Dermis microvascular lymphatic vessel endothelial cell (primary cell): ENCODE measurements around the gene SCAI. TPM values are rescaled to one million over a fixed set of nuclear protein-coding genes. Genes with fewer than 3 reads are reported as not detected.

ENCODE experiments used
- DNase-seq, 2 donors: peaks; one replicate each; pipeline versions ENCODE4 v3.0.0 to v3.0.0-alpha.2; 2010; ENCODE audit warnings: low read depth in 2 of 2
- total RNA-seq: library from RNA; depleted of rRNA; stranded (reverse); fragments of >200 nt; gene quantifications from 2 replicates; pipeline ENCODE4 v1.2.1, GENCODE V29; 2014

Gene SCAI
- total RNA-seq, 1 donor from 2014 or later = 2.7 TPM

DNA sequence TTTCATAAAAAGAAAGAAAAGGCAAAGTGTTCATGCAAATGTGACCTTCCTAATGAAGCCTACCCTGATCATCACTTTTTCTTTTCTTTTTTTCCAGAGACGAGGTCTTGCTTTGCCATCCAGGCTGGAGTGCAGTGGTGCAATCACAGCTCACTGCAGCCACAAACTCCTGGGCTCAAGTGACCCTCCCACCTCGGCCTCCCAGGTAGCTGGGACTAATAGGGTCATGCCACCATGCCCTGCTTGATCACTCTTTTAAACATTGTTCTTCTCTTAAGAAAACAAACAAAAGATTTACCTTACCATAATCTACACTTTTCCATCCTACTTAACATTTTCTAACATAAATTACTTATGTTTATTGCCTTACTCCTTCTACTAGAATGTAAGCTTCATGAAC lies 193.9 kb downstream of the SCAI start:
- DNase-seq = no peak

- DNase-seq = no peak
Measured at GRCh38 chr9:124947727-124948391, 195.5 kb downstream of the SCAI start.

- DNase-seq = no peak
Measured at GRCh38 chr9:124946167-124946566, 197.2 kb downstream of the SCAI start.

- peak; percentile 16 to 65 for DNase-seq
Measured at GRCh38 chr9:124941679-124942561, 201.4 kb downstream of the SCAI start.

GRCh38 chr9:124940894-124941678 lies 202.2 kb downstream of the SCAI start, which contains the start of gene GOLGA1:
Gene GOLGA1, minus strand, starts transcription at chr9:124941083. Its CDS starts 2,372 bp downstream, at chr9:124938711.
- peak; percentile 87 to 97 for DNase-seq

- DNase-seq = peak in 1 of 2 donors; percentile 10
Measured at GRCh38 chr9:124940521-124940893, 202.8 kb downstream of the SCAI start.

- no peak for DNase-seq
Measured at GRCh38 chr9:124939944-124940343, 203.4 kb downstream of the SCAI start.

DNA sequence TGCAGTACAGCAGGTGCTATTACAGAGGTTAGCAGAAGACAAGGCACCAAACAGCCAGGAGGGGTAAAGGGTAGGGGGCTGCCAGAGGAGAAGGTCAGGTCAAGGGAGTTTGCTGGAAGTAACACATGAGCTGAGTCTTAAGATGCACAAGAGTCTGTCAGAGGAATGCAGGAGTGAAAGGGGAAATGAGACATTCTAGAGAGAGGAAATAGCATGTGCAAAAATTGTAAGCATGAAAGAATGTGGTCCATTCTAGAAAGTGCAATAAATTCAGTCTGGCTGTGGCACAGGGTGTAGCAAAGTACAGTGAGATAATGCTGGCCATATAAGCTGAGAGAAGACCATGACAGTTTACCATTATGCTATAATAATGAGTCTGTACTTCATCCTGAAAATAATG lies 209.0 kb downstream of the SCAI start:
- peak in 1 of 2 donors; percentile 61 for DNase-seq

- no peak for DNase-seq
Measured at GRCh38 chr9:124932333-124932732, 211.0 kb downstream of the SCAI start.

DNA sequence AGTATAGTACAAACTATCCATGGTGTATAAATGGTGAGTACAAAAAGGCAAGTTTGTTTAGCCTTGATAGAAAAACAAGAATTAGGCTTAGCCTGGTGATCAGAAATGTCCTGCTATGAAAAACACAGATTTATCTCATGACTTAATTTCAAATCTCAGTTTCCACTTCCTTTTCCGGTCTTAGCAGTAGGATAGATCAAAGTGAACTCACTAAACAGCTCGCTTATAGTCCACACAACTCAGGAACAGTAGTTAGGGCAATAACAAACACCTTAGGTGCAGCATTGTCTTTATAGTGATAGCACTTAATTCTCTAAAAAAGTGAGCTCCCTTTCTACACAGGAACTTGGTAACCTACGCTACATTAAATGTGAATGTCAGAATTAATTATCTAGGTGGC lies 213.9 kb downstream of the SCAI start:
- peak in 1 of 2 donors; percentile 44 for DNase-seq

DNA sequence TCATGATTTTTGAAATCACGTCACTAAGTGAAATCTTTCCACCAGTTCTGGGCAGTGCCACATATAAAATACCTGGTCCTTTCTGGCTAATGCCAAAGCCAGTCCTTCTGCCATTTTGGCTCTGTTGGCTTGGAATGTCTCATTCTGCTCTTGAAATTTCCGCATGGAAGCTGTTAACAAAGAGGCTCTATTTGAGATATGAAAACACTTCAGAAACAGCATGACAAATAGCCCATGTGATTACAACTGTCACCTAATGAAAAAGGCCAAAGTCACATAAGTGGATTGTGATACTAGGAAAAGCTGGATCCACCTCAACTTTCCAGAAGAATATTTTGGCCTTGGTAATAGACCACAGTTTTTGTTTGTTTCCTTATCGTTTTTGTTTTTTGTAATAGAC lies 215.2 kb downstream of the SCAI start:
- no peak for DNase-seq

DNA sequence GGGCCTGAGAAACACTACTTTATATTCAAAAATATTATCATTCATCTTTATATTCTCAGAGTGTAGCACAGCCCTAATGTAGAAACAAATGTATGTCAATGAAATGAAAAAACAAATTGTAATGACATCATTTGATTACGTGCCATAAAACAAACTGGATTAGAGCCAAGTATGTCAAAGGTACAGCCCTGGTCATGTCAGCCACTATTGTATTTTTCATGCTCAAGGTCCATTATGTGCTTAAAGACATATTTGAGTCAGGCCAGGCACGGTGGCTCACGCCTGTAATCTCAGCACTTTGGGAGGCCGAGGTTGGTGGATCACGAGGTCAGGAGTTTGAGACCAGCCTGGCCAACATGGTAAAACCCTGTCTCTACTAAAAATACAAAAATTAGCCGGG lies 222.9 kb downstream of the SCAI start:
- DNase-seq = peak in 1 of 2 donors; percentile 72

GRCh38 chr9:124914753-124915405 lies 228.4 kb downstream of the SCAI start:
- no peak for DNase-seq

DNA sequence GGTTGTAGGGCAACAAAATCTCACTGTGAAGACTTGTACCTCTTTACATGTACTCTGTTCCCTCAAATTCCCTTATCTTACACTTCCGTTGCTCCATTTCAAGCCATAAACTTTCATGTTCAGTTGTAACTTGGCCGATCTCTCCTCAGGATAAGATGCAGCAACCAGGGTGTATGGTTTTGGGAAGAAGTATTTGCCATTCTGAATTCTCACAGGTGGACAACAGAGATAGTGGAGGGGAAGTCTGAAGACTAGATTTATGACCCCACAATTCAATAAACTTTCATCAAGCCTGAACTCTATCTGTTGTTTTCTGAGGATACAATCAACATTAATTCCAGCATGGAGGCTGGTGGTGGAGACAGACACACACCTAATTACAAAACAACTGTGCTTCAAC lies 229.9 kb downstream of the SCAI start:
- DNase-seq = no peak

DNA sequence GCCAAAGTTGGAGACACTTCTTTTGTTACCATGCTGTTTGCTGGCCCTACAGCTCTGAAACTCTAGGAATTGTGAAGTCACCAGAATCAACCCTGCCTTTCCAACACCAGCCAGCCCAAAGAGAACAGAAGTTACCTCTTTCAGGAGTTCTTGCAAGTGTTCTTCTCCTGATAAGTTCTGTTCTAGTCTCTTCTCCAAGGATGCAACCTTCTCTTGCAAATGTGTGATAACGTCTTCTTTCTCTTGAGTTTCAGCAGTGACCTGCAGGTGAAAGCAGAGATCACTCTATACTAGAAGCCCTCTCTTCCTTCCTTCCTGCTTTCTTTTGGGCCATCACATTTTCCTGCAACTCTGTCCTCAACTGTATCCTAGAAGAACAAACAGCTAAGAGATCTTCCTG lies 231.6 kb downstream of the SCAI start:
- no peak for DNase-seq

GRCh38 chr9:124908098-124908497 lies 235.2 kb downstream of the SCAI start:
- no peak for DNase-seq

DNA sequence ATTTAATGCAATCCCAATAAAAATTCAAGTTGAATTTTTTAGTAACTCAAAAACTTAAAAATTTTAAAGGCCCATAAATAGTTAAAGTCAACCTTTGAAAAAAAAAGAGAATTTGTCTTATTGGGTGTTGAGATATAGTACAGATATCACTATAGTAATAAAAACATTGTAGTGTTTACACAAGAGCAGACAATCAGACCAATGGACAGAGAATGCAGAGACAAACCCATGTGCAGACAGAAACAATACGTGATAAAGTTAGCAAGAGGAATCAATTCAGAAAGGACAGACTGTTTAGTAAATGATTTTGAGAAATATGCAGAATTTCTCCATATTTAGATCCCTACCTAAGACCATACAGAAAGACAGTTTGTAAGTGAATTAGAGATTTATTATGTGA lies 236.4 kb downstream of the SCAI start:
- peak; percentile 30 to 55 for DNase-seq

DNA sequence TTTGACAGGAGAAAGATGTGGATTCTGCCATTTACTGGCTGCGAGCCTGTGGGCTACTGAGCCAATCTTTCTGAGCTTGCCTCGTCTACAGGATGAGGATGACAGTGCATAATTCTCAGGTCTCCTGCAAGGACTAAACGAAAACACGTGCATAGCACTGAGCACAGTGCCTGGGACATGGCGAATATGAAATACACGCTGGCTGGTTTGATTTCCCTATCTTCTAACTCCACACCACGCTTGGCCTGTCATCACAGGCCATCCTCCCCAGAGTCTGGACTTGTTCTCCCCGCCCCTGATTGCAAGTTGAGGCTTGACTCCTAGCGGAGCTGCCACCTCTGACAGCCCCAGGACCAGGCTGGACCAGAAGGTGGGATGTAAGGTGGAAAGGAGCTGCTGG lies 243.5 kb downstream of the SCAI start:
- DNase-seq = no peak

GRCh38 chr9:124897570-124898460 lies 245.5 kb downstream of the SCAI start:
- DNase-seq = no peak

DNA sequence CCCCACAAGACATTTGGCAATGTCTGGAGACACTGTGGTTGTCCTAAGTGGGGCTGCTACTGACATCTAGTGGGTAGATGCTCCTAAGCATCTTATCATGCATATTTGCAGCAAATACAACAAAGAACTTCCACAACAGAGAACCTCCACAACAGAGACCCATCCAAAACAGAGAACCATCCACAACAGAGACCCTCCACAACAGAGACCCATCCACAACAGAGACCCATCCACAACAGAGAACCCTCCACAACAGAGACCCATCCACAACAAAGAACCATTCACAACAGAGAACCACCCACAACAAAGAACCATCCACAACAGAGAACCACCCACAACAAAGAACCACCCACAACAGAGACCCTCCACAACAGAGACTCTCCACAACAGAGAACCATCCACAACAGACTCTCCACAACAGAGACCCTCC lies 248.6 kb downstream of the SCAI start:
- peak; percentile 26 to 63 for DNase-seq
